Ovary (tissue), 9 donors: ENCODE measurements around the gene ETFA. TPM values are rescaled to one million over a fixed set of nuclear protein-coding genes. Genes with fewer than 3 reads are reported as not detected.

Experiments
- DNase-seq, 5 donors: peaks; one replicate each; pipeline ENCODE4 v3.0.0-alpha.2; 2019 to 2020
- H3K27ac ChIP-seq, 2 donors: fragments of 200-600 bp; one replicate each; pipeline versions ENCODE4 v1.5.1 to v1.8.0; 2019 to 2022
- H3K27me3 ChIP-seq: fragments of 200-600 bp; one replicate; pipeline ENCODE4 v1.8.0; 2022
- H3K36me3 ChIP-seq: fragments of 200-600 bp; sonication (generic); one replicate; pipeline ENCODE4 v1.5.1; 2019
- H3K4me1 ChIP-seq: one replicate; pipeline ENCODE4 v1.8.1; 2013; ENCODE audit warnings: mild to moderate bottlenecking, moderate library complexity; ENCODE audit not compliant: insufficient read depth
- H3K4me3 ChIP-seq: fragments of 200-600 bp; sonication (generic); one replicate; pipeline ENCODE4 v1.5.1; 2017
- H3K9me3 ChIP-seq, 2 donors: fragments of 200-600 bp in 1 of 2; sonication (generic) in 1 of 2; one replicate each; pipeline versions ENCODE4 v1.5.1 to v1.8.1; 2013 to 2019; ENCODE audit warnings: mild to moderate bottlenecking in 1 of 2, moderate library complexity in 1 of 2
- EP300 ChIP-seq: sonication (generic); formaldehyde crosslinking; IDR thresholded peaks from one replicate; pipeline ENCODE4 v1.6.1; 2017; ENCODE audit warnings: antibody characterized with exemption
- POLR2A ChIP-seq: fragments of 450-650 bp; IDR thresholded peaks from one replicate; pipeline ENCODE4 v1.6.1; 2017; ENCODE audit warnings: antibody characterized with exemption, mild to moderate bottlenecking, moderate library complexity
- WGBS, 3 donors: extraction: QIAGEN DNeasy Blood & Tissue Kit in 1 of 3; methylation state at CpG; one replicate each; pipeline versions ENCODE4 v1.1.5 to v1.1.7; 2013 to 2017; 5-methylcytosine and 5-hydroxymethylcytosine counted together
- intact Hi-C, 4 donors: fragments of 100-400 bp; cut with DNase I; formaldehyde crosslinking; loops; one replicate each; pipeline versions ENCODE4 v1.11.0 to v1.15.1; 2022 to 2023
- polyA plus RNA-seq, 2 donors: library from polyadenylated mRNA; stranded (reverse); fragments of 200-250 nt in 1 of 2; fragments of 350-450 nt in 1 of 2; fragmentation: Illumina TruSeq in 1 of 2; extraction: RNeasy Lipid Tissue Mini Kit (QIAGEN cat#74804) in 1 of 2; gene quantifications; one replicate each; pipeline ENCODE4 v1.2.3, GENCODE V29; 2013 to 2014
- total RNA-seq, 7 donors: library from RNA; depleted of rRNA in 2 of 7; stranded (reverse); fragments of >200 nt in 2 of 7; fragmentation: NEBNext Ultra II Directional in 3 of 7; extraction: Animal tissue kit (Norgen Biotek cat#: 25700) in 3 of 7; gene quantifications; one replicate each; pipeline versions ENCODE4 v1.1.0 to v1.2.4, GENCODE V29; 2016 to 2023
- TF ChIP-seq, protein P1 (sequence below), 3 donors: fragments of 450-650 bp in 2 of 3; fragments of 200-600 bp in 1 of 3; IDR thresholded peaks; one replicate each; pipeline versions ENCODE4 v1.5.1 to v1.8.0; 2016 to 2022; ENCODE audit warnings: antibody characterized with exemption in 3 of 3, mild to moderate bottlenecking in 1 of 3
- donor health status: DM: no; HTN: no; CAD: no; lungs with moderate emphysema.
- donor health status: DM: no; HTN: no; CAD: no.
- donor health status: Bipolar disorder and iron deficiency.
- donor health status: DM: yes; HTN: yes; CAD: no.
- donor health status: DM: no; HTN: no; CAD: no.
- donor health status: DM: yes; HTN: yes; CAD: no.

The ETFA gene
- total and polyA plus RNA-seq, 9 donors, result 45.8 to 97.4 (median 71.7) TPM

DNA sequence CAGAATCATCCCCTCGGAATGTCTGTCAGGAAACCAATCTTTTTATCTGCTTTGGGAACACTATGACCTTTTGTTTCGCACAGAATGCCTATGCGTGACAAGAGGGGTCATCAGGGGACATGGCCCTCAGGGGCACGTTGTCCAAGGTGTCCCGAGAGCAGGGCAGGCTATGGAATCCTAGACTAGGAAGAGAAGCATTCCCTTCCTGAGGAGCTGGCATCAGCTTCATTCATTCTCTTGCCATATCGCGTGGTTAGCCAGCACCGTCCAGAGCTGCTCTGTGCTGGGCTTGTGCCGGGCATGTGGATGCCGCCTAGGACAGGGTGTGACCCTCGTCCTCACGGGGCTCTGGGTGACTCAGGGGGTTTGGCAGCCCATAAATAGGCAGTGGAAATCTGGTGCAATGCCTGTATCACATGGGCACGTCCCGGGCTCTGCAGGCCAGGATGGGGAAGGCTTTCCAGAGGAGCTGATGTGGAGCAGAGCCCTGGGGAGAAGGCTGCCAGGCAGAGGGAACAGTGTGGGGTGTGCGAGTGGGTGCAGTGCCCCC lies 133.7 kb downstream of the ETFA start:
- intact Hi-C loops, result no loop called here
- no peak overlapping the region for H3K27ac ChIP-seq
- 63 to 69% (median 65%) methylated on average over 15 of the region's 15 CpGs for WGBS, 3 donors

DNA sequence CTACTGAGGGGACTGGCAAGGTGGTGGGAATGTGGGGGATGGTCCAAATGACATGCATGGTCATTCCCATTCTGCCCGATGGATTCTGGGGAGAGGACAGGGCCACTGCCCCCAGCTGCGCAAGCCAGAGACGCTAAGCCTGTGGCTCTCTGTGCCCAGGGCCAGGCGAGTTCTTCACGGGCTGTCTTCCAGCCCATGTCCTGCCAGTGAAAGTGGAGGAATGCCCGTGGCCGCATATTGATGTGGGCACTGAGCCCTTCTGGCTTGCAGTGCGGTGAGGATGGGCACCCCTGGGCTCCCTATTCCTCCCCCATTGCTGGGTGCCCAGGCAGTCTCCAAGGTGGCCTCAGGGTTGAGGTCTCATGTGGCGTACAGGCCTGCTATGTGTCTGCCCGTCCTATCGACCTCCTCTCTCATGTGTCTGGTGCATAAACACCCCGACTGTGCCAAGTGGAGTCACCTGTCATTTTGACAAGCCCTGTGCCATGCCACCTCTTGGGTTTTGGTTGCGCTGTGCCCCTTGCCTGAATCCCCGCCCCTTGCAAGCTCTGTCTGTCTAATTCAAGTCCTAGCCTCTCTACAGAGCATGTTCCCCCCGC lies 134.7 kb downstream of the ETFA start:
- no peaks in the 10 kb centered on the region for H3K9me3 ChIP-seq
- no peaks in the 10 kb centered on the region for H3K36me3 ChIP-seq
- H3K27ac ChIP-seq, result no peak overlapping the region
- intact Hi-C loops, result no loop called here
- no peaks in the 10 kb centered on the region for H3K4me1 ChIP-seq
- TF ChIP-seq EP300, result no peak
- TF ChIP-seq, protein P1, sequence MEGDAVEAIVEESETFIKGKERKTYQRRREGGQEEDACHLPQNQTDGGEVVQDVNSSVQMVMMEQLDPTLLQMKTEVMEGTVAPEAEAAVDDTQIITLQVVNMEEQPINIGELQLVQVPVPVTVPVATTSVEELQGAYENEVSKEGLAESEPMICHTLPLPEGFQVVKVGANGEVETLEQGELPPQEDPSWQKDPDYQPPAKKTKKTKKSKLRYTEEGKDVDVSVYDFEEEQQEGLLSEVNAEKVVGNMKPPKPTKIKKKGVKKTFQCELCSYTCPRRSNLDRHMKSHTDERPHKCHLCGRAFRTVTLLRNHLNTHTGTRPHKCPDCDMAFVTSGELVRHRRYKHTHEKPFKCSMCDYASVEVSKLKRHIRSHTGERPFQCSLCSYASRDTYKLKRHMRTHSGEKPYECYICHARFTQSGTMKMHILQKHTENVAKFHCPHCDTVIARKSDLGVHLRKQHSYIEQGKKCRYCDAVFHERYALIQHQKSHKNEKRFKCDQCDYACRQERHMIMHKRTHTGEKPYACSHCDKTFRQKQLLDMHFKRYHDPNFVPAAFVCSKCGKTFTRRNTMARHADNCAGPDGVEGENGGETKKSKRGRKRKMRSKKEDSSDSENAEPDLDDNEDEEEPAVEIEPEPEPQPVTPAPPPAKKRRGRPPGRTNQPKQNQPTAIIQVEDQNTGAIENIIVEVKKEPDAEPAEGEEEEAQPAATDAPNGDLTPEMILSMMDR (IDR thresholded peaks at IDR 0.05), result no peak
- no peak for TF ChIP-seq POLR2A
- no peaks in the 10 kb centered on the region for H3K27me3 ChIP-seq
- no peak for DNase-seq
- WGBS, 3 donors, result 91 to 94% (median 93%) methylated on average over 12 to 15 of the region's 15 CpGs
- H3K4me3 ChIP-seq, result no peak overlapping the region

More for the DNA sequence above, 133.7 kb downstream of the ETFA start:
- Histone ChIP-seq H3K4me1 (no peaks in the 10 kb centered on the region), H3K36me3 (no peaks in the 10 kb centered on the region), H3K9me3 (no peaks in the 10 kb centered on the region), H3K4me3 (no peak overlapping the region), H3K27me3 (no peaks in the 10 kb centered on the region)
- DNase-seq, result no peak
- no peak for TF ChIP-seq POLR2A
- TF ChIP-seq, protein P1 (IDR thresholded peaks at IDR 0.05), result no peak
- TF ChIP-seq EP300, result no peak

DNA sequence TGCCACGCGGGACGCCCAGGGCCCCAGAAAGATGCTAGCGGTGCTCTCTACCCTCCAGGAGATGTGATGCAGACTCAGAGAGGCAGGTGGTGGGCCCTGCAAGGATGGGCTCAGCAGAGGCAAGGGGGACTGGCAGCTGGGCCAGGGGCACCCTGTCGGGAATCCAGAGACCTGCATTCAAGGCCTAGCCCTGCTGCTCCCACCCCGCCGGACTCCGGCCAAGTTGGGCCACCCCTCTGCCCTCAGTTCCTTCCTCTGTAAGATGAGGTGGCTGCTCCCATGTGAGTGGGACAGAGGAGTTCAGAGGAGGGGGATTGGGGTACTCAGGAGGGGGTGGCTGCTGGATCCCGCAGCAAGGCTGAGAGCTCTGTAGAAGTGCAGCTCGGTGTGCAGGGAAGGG lies 135.2 kb downstream of the ETFA start:
- H3K27me3 ChIP-seq, result no peaks in the 10 kb centered on the region
- TF ChIP-seq EP300 (no peak), POLR2A (no peak)
- TF ChIP-seq, protein P1 (IDR thresholded peaks at IDR 0.05), result no peak
- no peak overlapping the region for H3K4me3 ChIP-seq
- intact Hi-C loops, result no loop called here
- no peak overlapping the region for H3K27ac ChIP-seq
- no peak for DNase-seq
- WGBS, 3 donors, result 94 to 96% (median 95%) methylated on average over 10 of the region's 10 CpGs
- H3K4me1 ChIP-seq, result no peaks in the 10 kb centered on the region
- no peaks in the 10 kb centered on the region for H3K36me3 ChIP-seq
- H3K9me3 ChIP-seq, result no peaks in the 10 kb centered on the region

DNA sequence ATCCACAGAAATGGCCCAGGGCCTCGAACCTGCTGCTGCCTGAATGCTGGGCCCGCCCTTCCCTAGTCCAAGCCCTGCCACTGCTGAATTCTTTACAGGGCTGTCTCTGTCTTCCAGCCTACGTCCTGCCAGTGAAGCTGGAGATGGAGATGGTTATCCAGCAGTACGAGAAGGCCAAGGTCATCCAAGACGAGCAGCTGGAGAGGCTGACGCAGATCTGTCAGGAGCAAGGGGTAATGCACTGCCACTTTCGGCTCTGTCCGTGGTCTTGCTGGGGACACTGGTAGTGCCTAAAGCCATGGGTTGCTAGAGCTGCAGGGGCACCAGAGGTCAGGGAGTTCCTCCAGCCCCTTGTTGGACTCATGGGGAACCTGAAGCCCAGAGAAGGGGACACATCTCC lies 135.8 kb downstream of the ETFA start:
- Histone ChIP-seq H3K4me3 (no peak overlapping the region), H3K4me1 (no peaks in the 10 kb centered on the region), H3K9me3 (no peaks in the 10 kb centered on the region), H3K27ac (no peak overlapping the region), H3K27me3 (no peaks in the 10 kb centered on the region), H3K36me3 (no peaks in the 10 kb centered on the region)
- WGBS, 3 donors, result 82 to 89% (median 85%) methylated on average over 8 of the region's 8 CpGs
- TF ChIP-seq, protein P1 (IDR thresholded peaks at IDR 0.05), result no peak
- TF ChIP-seq POLR2A (no peak), EP300 (no peak)
- intact Hi-C loops, result no loop called here
- no peak for DNase-seq
